ENCODE measurements around the gene ILDR1. TPM values are rescaled to one million over a fixed set of nuclear protein-coding genes. Genes with fewer than 3 reads are reported as not detected.
A peak's percentile ranks its signal among the peaks of the same experiment; 100 is the strongest.

The ILDR1 gene
- not detected for total RNA-seq

DNA sequence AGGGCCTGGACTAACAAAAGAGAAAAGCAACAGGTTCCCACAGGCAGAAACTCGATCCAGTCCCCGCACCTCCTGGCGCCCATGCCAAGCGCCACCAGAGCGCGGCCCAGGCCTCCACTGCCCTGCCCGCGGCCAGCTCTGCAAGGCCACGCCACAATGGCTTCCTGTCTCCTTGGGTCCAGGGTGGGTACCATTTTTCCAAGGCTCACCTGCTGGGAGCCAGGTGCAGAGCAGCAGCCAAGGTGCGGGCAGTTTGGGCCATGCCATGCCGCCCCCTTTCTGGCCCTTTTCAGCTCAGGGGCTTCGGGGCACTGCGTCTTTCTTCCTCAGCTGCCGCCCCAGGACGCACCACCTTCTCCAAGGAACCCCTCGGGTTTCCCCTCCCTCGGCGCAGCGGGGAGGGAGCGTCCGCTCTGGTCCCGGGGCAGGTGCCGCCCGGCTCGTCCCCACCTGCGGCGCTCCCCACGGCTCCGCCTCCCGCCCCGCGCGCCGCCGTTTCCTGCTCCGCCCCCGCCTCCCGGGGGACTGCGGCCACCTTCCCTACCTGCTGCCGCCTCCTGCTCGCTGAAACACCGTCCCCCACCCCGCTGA, at the start of gene ILDR1:
Gene ILDR1, minus strand, starts transcription at position 437 of the 591 bp plus-strand sequence. Its CDS starts 170 bp downstream, at position 267.
- TF ChIP-seq, protein P1, sequence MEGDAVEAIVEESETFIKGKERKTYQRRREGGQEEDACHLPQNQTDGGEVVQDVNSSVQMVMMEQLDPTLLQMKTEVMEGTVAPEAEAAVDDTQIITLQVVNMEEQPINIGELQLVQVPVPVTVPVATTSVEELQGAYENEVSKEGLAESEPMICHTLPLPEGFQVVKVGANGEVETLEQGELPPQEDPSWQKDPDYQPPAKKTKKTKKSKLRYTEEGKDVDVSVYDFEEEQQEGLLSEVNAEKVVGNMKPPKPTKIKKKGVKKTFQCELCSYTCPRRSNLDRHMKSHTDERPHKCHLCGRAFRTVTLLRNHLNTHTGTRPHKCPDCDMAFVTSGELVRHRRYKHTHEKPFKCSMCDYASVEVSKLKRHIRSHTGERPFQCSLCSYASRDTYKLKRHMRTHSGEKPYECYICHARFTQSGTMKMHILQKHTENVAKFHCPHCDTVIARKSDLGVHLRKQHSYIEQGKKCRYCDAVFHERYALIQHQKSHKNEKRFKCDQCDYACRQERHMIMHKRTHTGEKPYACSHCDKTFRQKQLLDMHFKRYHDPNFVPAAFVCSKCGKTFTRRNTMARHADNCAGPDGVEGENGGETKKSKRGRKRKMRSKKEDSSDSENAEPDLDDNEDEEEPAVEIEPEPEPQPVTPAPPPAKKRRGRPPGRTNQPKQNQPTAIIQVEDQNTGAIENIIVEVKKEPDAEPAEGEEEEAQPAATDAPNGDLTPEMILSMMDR (IDR thresholded peaks at IDR 0.05), result no peak
- H3K4me1 Mint-ChIP-seq (ENCODE audit: low read depth), result no peaks in the 10 kb centered on the region
- peaks cover 36% of the 10 kb centered on the region for H3K27me3 Mint-ChIP-seq
- ChIA-PET CTCF (no interaction called here), POLR2A (no interaction called here)
- no peaks in the 10 kb centered on the region for H3K36me3 Mint-ChIP-seq (ENCODE audit: low read depth)
- DNase-seq (peak; percentile 16), ATAC-seq (no peak)
- H3K4me3 Mint-ChIP-seq, result peak within 1 kb of the TSS; percentile 10
- no peak within 1 kb of the TSS for H3K27ac Mint-ChIP-seq
- H3K9me3 Mint-ChIP-seq, result no peaks in the 10 kb centered on the region
- intact Hi-C loops (cut with micrococcal nuclease), result no loop called here

DNA sequence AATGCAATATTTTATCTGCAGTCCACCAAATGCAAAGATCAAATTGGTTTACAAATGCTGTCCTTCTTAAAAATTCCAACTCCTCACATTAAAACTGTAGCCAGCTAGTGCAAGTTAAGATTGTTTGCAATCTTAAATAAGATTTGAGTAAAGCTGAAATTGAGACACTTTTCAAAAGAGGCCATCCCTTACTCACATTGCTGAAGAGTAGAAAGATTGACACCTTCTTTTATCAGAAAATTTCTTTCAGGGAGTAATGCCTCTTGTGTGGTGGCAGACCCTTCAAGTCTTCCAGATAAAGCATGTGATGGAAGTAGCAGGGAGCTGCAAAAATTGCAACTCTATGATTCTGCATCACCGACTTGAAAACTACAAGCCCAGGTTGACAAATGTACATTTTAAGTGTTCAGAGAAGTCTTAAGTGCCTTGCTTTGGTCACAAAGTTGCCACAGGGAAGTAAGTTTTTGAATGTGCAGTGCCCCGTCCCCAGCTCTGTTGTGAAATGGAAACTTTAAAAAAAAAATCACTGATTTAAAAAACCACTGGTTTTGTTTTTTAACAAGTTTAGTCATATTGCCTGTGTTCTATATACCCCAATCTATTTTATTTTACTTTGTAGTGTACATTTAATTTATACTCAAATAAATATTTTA, 45.7 kb upstream of the ILDR1 start:
- ATAC-seq, result peak; percentile 37
- no peaks in the 10 kb centered on the region for H3K4me1 Mint-ChIP-seq (ENCODE audit: low read depth)
- H3K27ac Mint-ChIP-seq, result no peak overlapping the region
- no peaks in the 10 kb centered on the region for H3K36me3 Mint-ChIP-seq (ENCODE audit: low read depth)
- H3K27me3 Mint-ChIP-seq, result no peaks in the 10 kb centered on the region
- CTCF ChIA-PET, result no interaction called here
- POLR2A ChIA-PET, result no interaction called here
- H3K9me3 Mint-ChIP-seq, result peaks cover 2% of the 10 kb centered on the region
- intact Hi-C loops (cut with micrococcal nuclease), result no loop called here
- H3K4me3 Mint-ChIP-seq, result no peak overlapping the region
- no peak for DNase-seq
- TF ChIP-seq, protein P1 (IDR thresholded peaks at IDR 0.05), result no peak

DNA sequence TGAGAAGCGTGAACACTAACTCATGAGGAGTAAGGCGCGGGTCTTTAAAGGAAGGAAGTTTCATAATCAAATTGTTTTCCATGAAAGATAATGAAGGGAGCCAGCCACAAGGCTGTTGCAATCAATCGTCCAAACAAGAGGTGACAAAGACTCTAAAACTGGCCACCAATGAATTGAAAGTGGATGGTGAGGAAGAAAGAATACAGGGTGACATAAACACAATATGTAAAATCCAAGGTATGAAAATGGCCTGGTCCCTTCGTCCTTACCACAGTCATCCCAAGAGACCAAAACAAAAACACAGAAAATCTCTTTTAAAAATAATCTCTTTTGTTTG, 45.1 kb upstream of the ILDR1 start:
- Mint-ChIP-seq H3K27me3 (no peaks in the 10 kb centered on the region), H3K36me3 (ENCODE audit: low read depth) (no peaks in the 10 kb centered on the region), H3K27ac (no peak overlapping the region), H3K9me3 (peaks cover 2% of the 10 kb centered on the region), H3K4me1 (ENCODE audit: low read depth) (no peaks in the 10 kb centered on the region), H3K4me3 (no peak overlapping the region)
- CTCF ChIA-PET, result no interaction called here
- ATAC-seq, result no peak
- POLR2A ChIA-PET, result no interaction called here
- TF ChIP-seq, protein P1 (IDR thresholded peaks at IDR 0.05), result no peak
- intact Hi-C loops (cut with micrococcal nuclease), result no loop called here
- DNase-seq, result no peak

DNA sequence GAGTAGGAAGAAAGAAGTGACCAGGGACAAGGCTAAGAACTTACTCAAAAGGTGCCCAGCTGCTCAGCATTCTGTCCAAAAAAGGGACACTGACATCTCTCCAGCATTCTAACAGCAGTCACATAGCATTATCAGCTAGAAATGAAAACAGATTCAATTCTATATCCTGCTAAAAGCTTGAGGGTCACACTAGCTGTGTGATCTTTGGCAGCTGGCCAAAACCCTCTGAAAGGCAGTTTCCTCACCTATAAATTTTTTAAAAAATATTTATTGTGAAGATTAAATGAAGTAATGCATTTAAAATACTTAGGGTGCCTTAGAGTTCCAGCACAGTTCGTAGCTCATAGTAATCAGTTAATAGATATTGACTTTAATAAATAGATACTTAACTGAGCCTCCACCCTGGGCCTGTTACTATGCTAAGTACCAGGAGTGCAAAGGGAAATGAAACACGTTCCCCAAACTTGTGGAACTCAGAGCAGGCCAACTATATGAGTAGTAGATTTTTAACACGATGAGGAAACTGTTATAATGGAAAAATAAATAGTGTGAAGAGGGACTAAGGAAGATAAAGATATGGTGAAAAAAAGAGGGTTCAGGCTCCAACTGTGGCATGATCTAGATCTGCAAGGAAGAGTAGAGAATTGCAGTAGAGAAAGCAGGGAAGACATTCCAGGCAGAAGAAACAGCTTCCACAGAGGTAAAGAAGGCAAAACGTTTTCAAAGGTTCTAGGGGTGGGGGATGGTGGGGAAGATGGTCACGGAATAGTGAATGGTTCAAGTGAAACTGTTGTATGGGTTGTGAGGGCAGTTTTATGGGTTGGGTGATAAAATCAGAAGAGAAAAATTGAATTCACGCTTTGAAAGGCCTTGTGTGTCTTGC, 44.5 kb upstream of the ILDR1 start:
- DNase-seq, result no peak
- Mint-ChIP-seq H3K36me3 (ENCODE audit: low read depth) (no peaks in the 10 kb centered on the region), H3K9me3 (no peaks in the 10 kb centered on the region), H3K27ac (no peak overlapping the region), H3K27me3 (no peaks in the 10 kb centered on the region), H3K4me3 (no peak overlapping the region), H3K4me1 (ENCODE audit: low read depth) (no peaks in the 10 kb centered on the region)
- TF ChIP-seq, protein P1 (IDR thresholded peaks at IDR 0.05), result no peak
- intact Hi-C loops (cut with micrococcal nuclease), result no loop called here
- ChIA-PET POLR2A (no interaction called here), CTCF (interaction anchor here (1.7 kb wide), 1 partner anchor 233 kb away, joined by 8 read pairs; no protein-coding TSS in a partner anchor)
- ATAC-seq, result no peak

DNA sequence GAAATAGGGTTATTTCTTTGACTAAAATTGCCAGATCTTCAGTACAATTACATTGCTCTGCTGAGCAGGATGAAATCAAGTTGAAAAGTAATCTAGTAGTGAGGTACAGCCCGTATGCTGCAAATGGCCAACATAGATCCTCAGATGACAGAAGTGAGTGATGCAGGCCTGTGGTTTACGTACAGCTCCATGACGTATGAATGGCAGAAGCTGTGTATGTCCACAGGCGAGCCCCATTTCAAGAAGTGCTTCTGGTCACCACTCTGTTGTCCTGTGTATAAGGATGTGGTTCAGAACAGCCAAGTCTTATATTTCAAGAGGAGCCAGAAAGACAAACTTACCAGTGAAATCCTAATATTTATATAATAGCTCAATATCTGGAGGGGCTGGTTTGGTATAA, 42.3 kb upstream of the ILDR1 start:
- TF ChIP-seq, protein P1 (IDR thresholded peaks at IDR 0.05), result no peak
- no peak overlapping the region for H3K4me3 Mint-ChIP-seq
- H3K9me3 Mint-ChIP-seq, result no peaks in the 10 kb centered on the region
- H3K36me3 Mint-ChIP-seq (ENCODE audit: low read depth), result no peaks in the 10 kb centered on the region
- no peak for ATAC-seq
- H3K27me3 Mint-ChIP-seq, result no peaks in the 10 kb centered on the region
- CTCF ChIA-PET, result interaction anchor here (1.7 to 1.9 kb wide), 2 partner anchors 37 to 235 kb away, joined by 6 to 8 read pairs; no protein-coding TSS in a partner anchor
- intact Hi-C loops (cut with micrococcal nuclease), result no loop called here
- H3K4me1 Mint-ChIP-seq (ENCODE audit: low read depth), result no peaks in the 10 kb centered on the region
- H3K27ac Mint-ChIP-seq, result no peak overlapping the region
- no peak for DNase-seq
- POLR2A ChIA-PET, result no interaction called here

Data from activated CD8-positive, alpha-beta T cell treated with anti-CD3 and anti-CD28 coated beads for 36 hours (primary cell).